ENCODE measurements around the gene FAU. TPM values are rescaled to one million over a fixed set of nuclear protein-coding genes. Genes with fewer than 3 reads are reported as not detected.
A peak's percentile ranks its signal among the peaks of the same experiment; 100 is the strongest.

Gene FAU
- total and polyA plus RNA-seq, 9 of the 15 experiments (the other 6 are each of a cell fraction or from before 2014, with no cell fraction given), result 433 to 1,827 (median 942) TPM

DNA sequence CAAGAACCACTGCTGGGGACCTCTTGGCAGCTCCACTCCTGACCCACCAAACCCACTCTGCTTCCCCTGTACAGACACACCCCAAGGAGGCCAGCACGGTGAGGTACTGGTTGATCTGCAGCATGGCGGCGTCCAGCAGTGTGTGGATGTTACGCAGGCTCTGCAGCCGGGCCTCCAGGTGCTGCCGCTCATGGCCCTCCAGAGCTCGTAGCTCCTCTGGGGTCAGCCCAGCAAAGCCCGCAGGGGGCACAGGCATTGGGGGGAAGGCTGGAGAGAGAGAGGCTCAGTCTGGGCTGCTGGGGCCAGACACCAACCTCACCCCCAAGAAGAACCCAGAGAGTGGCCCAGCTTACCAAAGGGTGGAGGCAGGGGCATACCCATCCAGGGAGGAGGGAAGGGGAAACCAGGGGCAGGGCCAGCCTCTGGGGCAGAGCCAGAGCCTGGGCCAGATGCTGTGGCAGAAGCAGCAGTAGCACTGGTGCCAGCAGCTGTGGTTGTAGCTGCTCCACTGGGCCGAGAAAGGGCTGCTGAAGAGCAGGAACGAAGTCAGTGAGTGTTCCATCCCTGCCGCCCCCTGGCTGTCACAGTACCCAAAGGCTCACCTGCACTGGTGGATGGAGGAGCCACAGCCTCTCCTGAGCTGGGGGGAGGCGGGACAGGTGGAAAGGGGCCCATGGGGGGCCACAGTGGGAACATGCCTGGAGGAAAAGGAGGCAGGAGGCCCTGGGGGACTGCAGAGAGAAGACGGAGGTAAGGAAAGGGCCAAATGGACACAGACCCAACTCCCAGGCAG, 7.9 kb upstream of the FAU start:
- ATAC-seq, result no peak
- intact Hi-C loops (cut with micrococcal nuclease), result no loop called here
- FAIRE-seq, result no peak
- H3K79me2 ChIP-seq (ENCODE audit: control insufficient read depth, insufficient read depth, low read length), result peaks cover 39% of the 10 kb centered on the region
- H2AFZ ChIP-seq (ENCODE audit: low read depth, low read length), result no peak overlapping the region
- in situ Hi-C loops (cut with MboI), result no loop called here
- H4K20me1 ChIP-seq (replicated peaks; ENCODE audit: control insufficient read depth, insufficient read depth, low read length), result peaks cover 13% of the 10 kb centered on the region; the same call in 1 of the 2 replicates
- H3K9me1 ChIP-seq (ENCODE audit: control insufficient read depth, insufficient read depth, low read length), result peaks cover 4% of the 10 kb centered on the region
- H3K4me3 ChIP-seq, result no peak overlapping the region
- H3K9ac ChIP-seq (ENCODE audit: insufficient read depth in 1 of 2, low read depth in 2 of 2, low read length in 2 of 2), result peak overlapping the region in 1 of 2 experiments; percentile 17; a peak in 1 of 4 replicates
- WGBS (ENCODE audit: insufficient coverage, low coverage, missing lambda C conversion rate), result 91% methylated on average over 10 of the region's 13 CpGs
- no peak overlapping the region for H3K27ac ChIP-seq (ENCODE audit: extremely low read depth, low read depth, low read length)
- ChIA-PET POLR2A (interaction anchor here (0.6 to 8.4 kb wide), 10 partner anchors 7 to 1241 kb away, joined by 3 to 182 read pairs (median 4); partner anchors contain the start of genes FAU, MRPL49, SPDYC and TM7SF2), CTCF (ENCODE audit: low intra/inter-chr PET ratio) (no interaction called here)
- TF ChIP-seq CBFB (CRISPR knock-in tag; IDR thresholded peaks at IDR 0.05) (no peak), ILK (tag; IDR thresholded peaks at IDR 0.05; ENCODE audit: borderline replicate concordance, low read depth) (no peak), ZNF77 (CRISPR knock-in tag; IDR thresholded peaks at IDR 0.05) (no peak), POLR2G (IDR thresholded peaks at IDR 0.05; ENCODE audit: low read depth, low read length) (peak; percentile 74), FOS (IDR thresholded peaks at IDR 0.05; ENCODE audit: extremely low read depth, insufficient read length) (no peak), CBX3 (IDR thresholded peaks at IDR 0.05; ENCODE audit: borderline replicate concordance in 1 of 2, low read length in 2 of 2) (no peak), ILF3 (IDR thresholded peaks at IDR 0.05; ENCODE audit: borderline replicate concordance) (no peak), RBFOX2 (IDR thresholded peaks at IDR 0.05; ENCODE audit: low read depth, low read length) (peak; percentile 68), GATAD2B (IDR thresholded peaks at IDR 0.05; ENCODE audit: borderline replicate concordance) (no peak), RBM22 (IDR thresholded peaks at IDR 0.05; ENCODE audit: low read depth, low read length, poor library complexity, severe bottlenecking) (peak; percentile 43), U2AF2 (optimal IDR thresholded peaks at IDR 0.05; ENCODE audit: low read depth, low read length) (no peak), NFE2L1 (tag; IDR thresholded peaks at IDR 0.05; ENCODE audit: borderline replicate concordance, low read depth) (no peak)
- TF ChIP-seq, protein P1, sequence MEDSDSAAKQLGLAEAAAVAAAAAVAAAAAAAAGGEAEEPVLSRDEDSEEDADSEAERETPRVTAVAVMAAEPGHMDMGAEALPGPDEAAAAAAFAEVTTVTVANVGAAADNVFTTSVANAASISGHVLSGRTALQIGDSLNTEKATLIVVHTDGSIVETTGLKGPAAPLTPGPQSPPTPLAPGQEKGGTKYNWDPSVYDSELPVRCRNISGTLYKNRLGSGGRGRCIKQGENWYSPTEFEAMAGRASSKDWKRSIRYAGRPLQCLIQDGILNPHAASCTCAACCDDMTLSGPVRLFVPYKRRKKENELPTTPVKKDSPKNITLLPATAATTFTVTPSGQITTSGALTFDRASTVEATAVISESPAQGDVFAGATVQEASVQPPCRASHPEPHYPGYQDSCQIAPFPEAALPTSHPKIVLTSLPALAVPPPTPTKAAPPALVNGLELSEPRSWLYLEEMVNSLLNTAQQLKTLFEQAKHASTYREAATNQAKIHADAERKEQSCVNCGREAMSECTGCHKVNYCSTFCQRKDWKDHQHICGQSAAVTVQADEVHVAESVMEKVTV (CRISPR knock-in tag; IDR thresholded peaks at IDR 0.05), result no peak
- no peaks in the 10 kb centered on the region for H3K27me3 ChIP-seq (ENCODE audit: control insufficient read depth in 2 of 2, insufficient read depth in 2 of 2, low read length in 2 of 2)
- no peak for DNase-seq (ENCODE audit: extremely low read depth in 1 of 4, low spot score in 3 of 4)
- no TSS peak for BruUV-seq (replicated peaks)
- no peak overlapping the region for H3K4me2 ChIP-seq (ENCODE audit: insufficient read depth, low read length)
- no peaks in the 10 kb centered on the region for H3K9me3 ChIP-seq (replicated peaks; ENCODE audit: control insufficient read depth, insufficient read depth, low read depth, low read length)
- peaks cover 12 to 34% of the 10 kb centered on the region in 2 experiments; a peak in 4 of 5 replicates for H3K4me1 ChIP-seq (replicated peaks in 1 of 2; ENCODE audit: control insufficient read depth in 2 of 2, insufficient read depth in 2 of 2, low read length in 2 of 2)
- peaks cover 81% of the 10 kb centered on the region for H3K36me3 ChIP-seq (ENCODE audit: control insufficient read depth, insufficient read depth, low read length)
